ENCODE data around the gene TTLL11.

- TF ChIP-seq CTCF (conservative IDR thresholded peaks at IDR 0.05; ENCODE audit: low read length) (no peak), EZH2phosphoT487 (IDR thresholded peaks at IDR 0.05; ENCODE audit: borderline replicate concordance) (no peak)
Observed at GRCh38 chr9:121939643-121940042, 153.5 kb downstream of the TTLL11 start.

All from Loucy (cell line).